Kidney (tissue), 14 donors: ENCODE results near the gene CDHR4. TPM values are rescaled to one million over a fixed set of nuclear protein-coding genes. Genes with fewer than 3 reads are reported as not detected.

ENCODE experiments used
- DNase-seq, 5 donors: peaks; one replicate each; pipeline ENCODE4 v3.0.0-alpha.2; 2013 to 2020
- FAIRE-seq: peaks from 2 replicates; lab custom pipeline; 2012; peaks lifted over from hg19 to GRCh38; lab: Jason Lieb, UNC
- H3K27ac ChIP-seq, 2 donors: one replicate each; pipeline ENCODE4 v1.7.0; 2013; ENCODE audit warnings: low read depth in 2 of 2, low read length in 2 of 2, inconsistent platforms in 1 of 2
- H3K27me3 ChIP-seq: one replicate; pipeline ENCODE4 v1.7.1; 2013; ENCODE audit warnings: low read length, inconsistent platforms; ENCODE audit not compliant: control insufficient read depth, insufficient read depth
- H3K36me3 ChIP-seq, 3 donors: one replicate each; pipeline versions ENCODE4 v1.7.0 to v1.7.1; 2013; ENCODE audit warnings: low read length in 3 of 3, control low read depth in 1 of 3, inconsistent platforms in 1 of 3; ENCODE audit not compliant: insufficient read depth in 3 of 3, control insufficient read depth in 2 of 3
- H3K4me1 ChIP-seq, 3 donors: one replicate each; pipeline versions ENCODE4 v1.7.0 to v1.7.1; 2013; ENCODE audit warnings: low read length in 3 of 3, inconsistent platforms in 1 of 3, low read depth in 1 of 3; ENCODE audit not compliant: control insufficient read depth in 2 of 3, insufficient read depth in 2 of 3
- H3K4me3 ChIP-seq, 3 donors: one replicate each; pipeline versions ENCODE4 v1.7.0 to v1.8.1; 2013; ENCODE audit warnings: low read length in 3 of 3, control low read depth in 1 of 3, inconsistent platforms in 1 of 3
- H3K9ac ChIP-seq, 3 donors: one replicate each; pipeline versions ENCODE4 v1.7.0 to v1.7.1; 2013; ENCODE audit warnings: low read length in 3 of 3, control low read depth in 1 of 3, inconsistent platforms in 1 of 3
- H3K9me3 ChIP-seq, 3 donors: one replicate each; pipeline versions ENCODE4 v1.7.0 to v1.7.1; 2013; ENCODE audit warnings: low read length in 3 of 3, control low read depth in 1 of 3, inconsistent platforms in 1 of 3; ENCODE audit not compliant: control insufficient read depth in 2 of 3, insufficient read depth in 1 of 3
- CTCF ChIP-seq: IDR thresholded peaks from 3 replicates; pipeline ENCODE4 v1.5.1; 2012; ENCODE audit warnings: mild to moderate bottlenecking, moderate library complexity, borderline replicate concordance; ENCODE audit not compliant: insufficient read depth; ENCODE audit errors: extremely low read depth
- intact Hi-C: fragments of 100-400 bp; cut with DNase I; formaldehyde crosslinking; loops from one replicate; pipeline ENCODE4 v1.11.1; 2022
- polyA plus RNA-seq: library from polyadenylated mRNA; stranded (reverse); fragments of 350-450 nt; fragmentation: Illumina TruSeq; extraction: RNeasy Lipid Tissue Mini Kit (QIAGEN cat#74804); gene quantifications from one replicate; pipeline ENCODE4 v1.2.3, GENCODE V29; 2014; ENCODE audit warnings: low read depth, low replicate concordance; ENCODE audit not compliant: insufficient read depth
- total RNA-seq: library from RNA; stranded (reverse); fragmentation: NEBNext Ultra II Directional; extraction: Animal tissue kit (Norgen Biotek cat#: 25700); gene quantifications from one replicate; pipeline ENCODE4 v1.2.1, GENCODE V29; 2021
- donor health status: control.
- donor health status: control.
- donor health status: control.
- donor health status: control.
- donor health status: control.
- donor health status: DM: yes; HTN: yes; CAD: no.
- donor health status: Normal renal cell carcinoma (clear cell type).

Gene CDHR4
- total and polyA plus RNA-seq, 2 donors from 2014 or later: 0.54 TPM; not detected in 1

GRCh38 chr3:49792371-49793150 lies 7.1 kb downstream of the CDHR4 start:
- no peak overlapping the region for H3K9ac ChIP-seq
- no peak for DNase-seq
- H3K4me3 ChIP-seq: no peak overlapping the region
- no peak overlapping the region for H3K27ac ChIP-seq
- no peaks in the 10 kb centered on the region for H3K9me3 ChIP-seq
- H3K27me3 ChIP-seq: no peaks in the 10 kb centered on the region
- no peak for FAIRE-seq
- no peak for TF ChIP-seq CTCF
- intact Hi-C loops: no loop called here
- H3K4me1 ChIP-seq: no peaks in the 10 kb centered on the region
- H3K36me3 ChIP-seq: no peaks in the 10 kb centered on the region

- Histone ChIP-seq H3K27me3 (no peaks in the 10 kb centered on the region), H3K36me3 (no peaks in the 10 kb centered on the region), H3K27ac (no peak overlapping the region), H3K9ac (no peak overlapping the region), H3K4me3 (no peak overlapping the region), H3K9me3 (no peaks in the 10 kb centered on the region), H3K4me1 (peaks cover 0 to 6% (median 4%) of the 10 kb centered on the region in 3 donors)
- DNase-seq (no peak), FAIRE-seq (no peak)
- intact Hi-C loops: no loop called here
- TF ChIP-seq CTCF: no peak
Measured at GRCh38 chr3:49791571-49791970, 8.1 kb downstream of the CDHR4 start.

GRCh38 chr3:49790626-49791411 lies 8.9 kb downstream of the CDHR4 start:
- Histone ChIP-seq H3K27me3 (no peaks in the 10 kb centered on the region), H3K4me1 (peaks cover 0 to 6% (median 4%) of the 10 kb centered on the region in 3 donors), H3K27ac (no peak overlapping the region), H3K9me3 (no peaks in the 10 kb centered on the region), H3K36me3 (no peaks in the 10 kb centered on the region), H3K4me3 (no peak overlapping the region), H3K9ac (no peak overlapping the region)
- intact Hi-C loops: no loop called here
- DNase-seq: peak in 2 of 5 donors; percentile 38 to 50
- no peak for TF ChIP-seq CTCF
- FAIRE-seq: no peak
